HCT116 (cell line): ENCODE results near the gene ZNF276. TPM values are rescaled to one million over a fixed set of nuclear protein-coding genes. Genes with fewer than 3 reads are reported as not detected.

Experiments used
- ATAC-seq: fragments of 200-7000 bp; cut with Tn5 transposase; 2 replicates; pipeline ENCODE4 v1.9.1; 2020; ENCODE audit warnings: mild to moderate bottlenecking, moderate library complexity
- BruUV-seq: library from RNA; stranded (reverse); fragments of 400-500 nt; replicated peaks from 2 replicates; lab custom pipeline; 2021; lab: Mats Ljungman, UMichigan
- CTCF ChIA-PET: fragments of 300-600 bp; sonication (Branson Sonifier 250); formaldehyde crosslinking; loops from one replicate; lab custom pipeline; 2021; ENCODE audit warnings: antibody characterized with exemption; lab: Charles Lee
- POLR2A ChIA-PET: fragments of 300-600, 350-600 bp; sonication (Branson Sonifier 250); formaldehyde crosslinking; loops from one replicate; lab custom pipeline; 2021; ENCODE audit warnings: antibody characterized with exemption; lab: Charles Lee
- RAD21 ChIA-PET, 2 experiments: fragments of 300-600 bp; sonication (Branson Sonifier 250); formaldehyde crosslinking; loops; one replicate each; lab custom pipeline; 2023; ENCODE audit warnings: low total read pairs in 2 of 2; ENCODE audit not compliant: uncharacterized antibody in 2 of 2, unreplicated experiment in 2 of 2, low non-redundant PET in 1 of 2; lab: Charles Lee
- DNase-seq: peaks from one replicate; pipeline ENCODE4 v3.0.0-alpha.2; 2010; ENCODE audit warnings: low read depth, low spot score
- H2AFZ ChIP-seq: fragments of 200-600 bp; shearing (Covaris generic), sonication (generic); 2 replicates; pipeline ENCODE4 v1.6.1; 2017; ENCODE audit warnings: low read depth, mixed run types, mixed read lengths, antibody characterized with exemption, low read length; ENCODE audit not compliant: poor library complexity, severe bottlenecking
- H3K27ac ChIP-seq: 2 replicates; pipeline ENCODE4 v1.5.1; 2012; ENCODE audit warnings: low read depth, low read length
- H3K27me3 ChIP-seq: fragments of 200-600 bp; sonication (generic); 2 replicates; pipeline ENCODE4 v1.6.1; 2016; ENCODE audit warnings: mixed run types, low read length, mixed read lengths; ENCODE audit not compliant: insufficient read depth
- H3K36me3 ChIP-seq, 2 experiments: fragments of 200-500 bp in 1 of 2; fragments of 200-600 bp in 1 of 2; sonication (Bioruptor generic) in 1 of 2; sonication (generic) in 1 of 2; 2 replicates each; pipeline versions ENCODE4 v1.5.1 to v1.6.1; 2014 to 2016; ENCODE audit warnings: low read length in 2 of 2, inconsistent platforms in 1 of 2, mixed read lengths in 1 of 2, mixed run types in 1 of 2; ENCODE audit not compliant: insufficient read depth in 2 of 2, control insufficient read depth in 1 of 2
- H3K4me1 ChIP-seq, 2 experiments: fragments of 200-600 bp in 1 of 2; sonication (generic) in 1 of 2; 2 replicates each; pipeline versions ENCODE4 v1.5.1 to v1.6.1; 2012 to 2017; ENCODE audit warnings: low read length in 2 of 2, inconsistent platforms in 1 of 2, mild to moderate bottlenecking in 1 of 2, mixed read lengths in 1 of 2, mixed run types in 1 of 2, moderate library complexity in 1 of 2; ENCODE audit not compliant: insufficient read depth in 2 of 2, control insufficient read depth in 1 of 2
- H3K4me2 ChIP-seq: fragments of 200-600 bp; sonication (generic); 2 replicates; pipeline ENCODE4 v1.6.1; 2017; ENCODE audit warnings: mixed run types, low read length, mixed read lengths
- H3K4me3 ChIP-seq, 2 experiments: fragments of 200-600 bp in 1 of 2; sonication (generic) in 1 of 2; replicated peaks in 1 of 2; 2 replicates each; pipeline ENCODE4 v1.5.1; 2011 to 2016; ENCODE audit warnings: low read length in 2 of 2, control low read depth in 1 of 2, low read depth in 1 of 2, mild to moderate bottlenecking in 1 of 2, mixed read lengths in 1 of 2, mixed run types in 1 of 2
- H3K79me2 ChIP-seq: fragments of 200-600 bp; sonication (generic); 2 replicates; pipeline ENCODE4 v1.6.1; 2017; ENCODE audit warnings: mild to moderate bottlenecking, mixed run types, low read length, moderate library complexity, mixed read lengths; ENCODE audit not compliant: insufficient read depth
- H3K9ac ChIP-seq: fragments of 200-600 bp; sonication (generic); 2 replicates; pipeline ENCODE4 v1.6.1; 2016; ENCODE audit warnings: low read length, mixed read lengths
- H3K9me2 ChIP-seq: fragments of 200-600 bp; sonication (generic), shearing (Covaris generic); 2 replicates; pipeline ENCODE4 v1.6.1; 2017; ENCODE audit warnings: mixed run types, mild to moderate bottlenecking, moderate library complexity; ENCODE audit not compliant: insufficient read depth
- H3K9me3 ChIP-seq, 2 experiments: fragments of 200-500 bp in 1 of 2; fragments of 200-600 bp in 1 of 2; sonication (Bioruptor generic) in 1 of 2; sonication (generic) in 1 of 2; 2 replicates each; pipeline ENCODE4 v1.6.1; 2014 to 2017; ENCODE audit warnings: low read length in 2 of 2, mixed read lengths in 2 of 2, inconsistent platforms in 1 of 2, low read depth in 1 of 2, mild to moderate bottlenecking in 1 of 2, mixed run types in 1 of 2, moderate library complexity in 1 of 2; ENCODE audit not compliant: control insufficient read depth in 1 of 2, insufficient read depth in 1 of 2
- H4K20me1 ChIP-seq: fragments of 200-600 bp; sonication (generic), shearing (Covaris generic); 2 replicates; pipeline ENCODE4 v1.6.1; 2017; ENCODE audit warnings: mixed run types, mild to moderate bottlenecking, moderate library complexity; ENCODE audit not compliant: insufficient read depth
- EGR1 ChIP-seq: IDR thresholded peaks from 2 replicates; pipeline ENCODE4 v1.6.1; 2012; ENCODE audit warnings: low read depth
- ELF1 ChIP-seq: IDR thresholded peaks from 2 replicates; pipeline ENCODE4 v1.6.1; 2012; ENCODE audit warnings: low read depth, borderline replicate concordance
- POLR2A ChIP-seq: IDR thresholded peaks from 2 replicates; pipeline ENCODE4 v1.7.0; 2011; ENCODE audit warnings: borderline replicate concordance; ENCODE audit not compliant: insufficient read depth, insufficient read length; ENCODE audit errors: extremely low read depth
- RAD21 ChIP-seq: IDR thresholded peaks from 2 replicates; pipeline ENCODE4 v1.6.1; 2012; ENCODE audit warnings: low read depth, mild to moderate bottlenecking
- ZNF274 ChIP-seq: fragments of 200-500 bp; sonication (Bioruptor generic); IDR thresholded peaks from 2 replicates; pipeline ENCODE4 v1.6.1; 2014; ENCODE audit warnings: mild to moderate bottlenecking, low read depth, low read length, inconsistent platforms
- intact Hi-C: fragments of 100-400 bp; cut with micrococcal nuclease; formaldehyde crosslinking; loops from 2 replicates; pipeline ENCODE4 v1.10.0; 2022
- total RNA-seq: library from RNA; stranded (reverse); gene quantifications from one replicate; pipeline ENCODE4 v1.2.1, GENCODE V29; 2021; ENCODE audit not compliant: unreplicated experiment
- TF ChIP-seq, protein P1 (sequence below): IDR thresholded peaks from 2 replicates; pipeline ENCODE4 v1.6.1; 2012
- TF ChIP-seq, protein P2 (sequence below): IDR thresholded peaks from 2 replicates; pipeline ENCODE4 v1.6.1; 2011; ENCODE audit warnings: mild to moderate bottlenecking, low read length, moderate library complexity; ENCODE audit not compliant: insufficient replicate concordance; ENCODE audit errors: extremely low read depth
- TF ChIP-seq, protein P3 (sequence below), 3 experiments: fragments of 200-600 bp in 1 of 3; sonication (generic) in 1 of 3; IDR thresholded peaks in 2 of 3; conservative IDR thresholded peaks in 1 of 3; 2 replicates each; pipeline ENCODE4 v1.5.1; 2012 to 2017; ENCODE audit warnings: low read depth in 2 of 3, low read length in 2 of 3, antibody characterized with exemption in 1 of 3, borderline replicate concordance in 1 of 3, control low read depth in 1 of 3, mild to moderate bottlenecking in 1 of 3, mixed read lengths in 1 of 3, mixed run types in 1 of 3, moderate library complexity in 1 of 3; ENCODE audit not compliant: insufficient read depth in 1 of 3

ZNF276 gene
- total RNA-seq, 1 experiment from 2014 or later: 49.9 TPM

DNA sequence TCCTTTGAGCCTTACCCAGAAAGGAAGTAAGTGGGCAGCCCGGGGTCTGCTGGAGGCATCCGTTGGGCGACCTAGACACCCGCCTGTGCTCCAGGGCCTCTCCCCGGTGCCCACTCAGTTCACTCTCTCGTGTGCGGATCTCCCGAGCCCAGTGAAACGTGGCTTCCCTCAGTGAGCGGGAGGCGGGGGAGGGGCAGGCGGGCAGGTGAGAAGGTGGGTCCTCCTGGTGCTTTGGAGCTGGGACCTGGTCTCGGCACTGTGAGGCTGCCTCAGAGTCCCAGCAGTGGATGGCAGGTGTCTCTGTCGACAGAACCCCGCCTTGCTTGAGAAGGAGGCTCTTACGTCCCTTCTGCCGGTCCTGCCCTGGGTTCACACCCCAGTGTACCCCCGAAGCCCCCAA lies 8.0 kb downstream of the ZNF276 start:
- Histone ChIP-seq H3K36me3 (peaks cover 35 to 47% of the 10 kb centered on the region in 2 experiments), H3K27ac (no peak overlapping the region), H3K9me2 (no peaks in the 10 kb centered on the region), H2AFZ (no peak overlapping the region), H3K9me3 (no peaks in the 10 kb centered on the region), H3K79me2 (peaks cover 11% of the 10 kb centered on the region; the same call in 1 of the 2 replicates), H3K9ac (no peak overlapping the region)
- ATAC-seq: no peak
- no TSS peak for BruUV-seq
- CTCF ChIA-PET: no interaction called here
- no peak for TF ChIP-seq POLR2A
- TF ChIP-seq, protein P1, sequence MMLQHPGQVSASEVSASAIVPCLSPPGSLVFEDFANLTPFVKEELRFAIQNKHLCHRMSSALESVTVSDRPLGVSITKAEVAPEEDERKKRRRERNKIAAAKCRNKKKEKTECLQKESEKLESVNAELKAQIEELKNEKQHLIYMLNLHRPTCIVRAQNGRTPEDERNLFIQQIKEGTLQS: no peak
- TF ChIP-seq, protein P2, sequence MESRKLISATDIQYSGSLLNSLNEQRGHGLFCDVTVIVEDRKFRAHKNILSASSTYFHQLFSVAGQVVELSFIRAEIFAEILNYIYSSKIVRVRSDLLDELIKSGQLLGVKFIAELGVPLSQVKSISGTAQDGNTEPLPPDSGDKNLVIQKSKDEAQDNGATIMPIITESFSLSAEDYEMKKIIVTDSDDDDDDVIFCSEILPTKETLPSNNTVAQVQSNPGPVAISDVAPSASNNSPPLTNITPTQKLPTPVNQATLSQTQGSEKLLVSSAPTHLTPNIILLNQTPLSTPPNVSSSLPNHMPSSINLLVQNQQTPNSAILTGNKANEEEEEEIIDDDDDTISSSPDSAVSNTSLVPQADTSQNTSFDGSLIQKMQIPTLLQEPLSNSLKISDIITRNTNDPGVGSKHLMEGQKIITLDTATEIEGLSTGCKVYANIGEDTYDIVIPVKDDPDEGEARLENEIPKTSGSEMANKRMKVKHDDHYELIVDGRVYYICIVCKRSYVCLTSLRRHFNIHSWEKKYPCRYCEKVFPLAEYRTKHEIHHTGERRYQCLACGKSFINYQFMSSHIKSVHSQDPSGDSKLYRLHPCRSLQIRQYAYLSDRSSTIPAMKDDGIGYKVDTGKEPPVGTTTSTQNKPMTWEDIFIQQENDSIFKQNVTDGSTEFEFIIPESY: no peak
- TF ChIP-seq, all 23 proteins: peak for 0
- POLR2A ChIA-PET: no interaction called here
- intact Hi-C loops: no loop called here
- H3K4me1 ChIP-seq: no peaks in the 10 kb centered on the region
- DNase-seq: no peak
- H4K20me1 ChIP-seq: no peaks in the 10 kb centered on the region; the same call in 1 of the 2 replicates
- H3K4me2 ChIP-seq: no peak overlapping the region
- H3K4me3 ChIP-seq: no peak overlapping the region
- no peaks in the 10 kb centered on the region for H3K27me3 ChIP-seq
- RAD21 ChIA-PET: no interaction called here

DNA sequence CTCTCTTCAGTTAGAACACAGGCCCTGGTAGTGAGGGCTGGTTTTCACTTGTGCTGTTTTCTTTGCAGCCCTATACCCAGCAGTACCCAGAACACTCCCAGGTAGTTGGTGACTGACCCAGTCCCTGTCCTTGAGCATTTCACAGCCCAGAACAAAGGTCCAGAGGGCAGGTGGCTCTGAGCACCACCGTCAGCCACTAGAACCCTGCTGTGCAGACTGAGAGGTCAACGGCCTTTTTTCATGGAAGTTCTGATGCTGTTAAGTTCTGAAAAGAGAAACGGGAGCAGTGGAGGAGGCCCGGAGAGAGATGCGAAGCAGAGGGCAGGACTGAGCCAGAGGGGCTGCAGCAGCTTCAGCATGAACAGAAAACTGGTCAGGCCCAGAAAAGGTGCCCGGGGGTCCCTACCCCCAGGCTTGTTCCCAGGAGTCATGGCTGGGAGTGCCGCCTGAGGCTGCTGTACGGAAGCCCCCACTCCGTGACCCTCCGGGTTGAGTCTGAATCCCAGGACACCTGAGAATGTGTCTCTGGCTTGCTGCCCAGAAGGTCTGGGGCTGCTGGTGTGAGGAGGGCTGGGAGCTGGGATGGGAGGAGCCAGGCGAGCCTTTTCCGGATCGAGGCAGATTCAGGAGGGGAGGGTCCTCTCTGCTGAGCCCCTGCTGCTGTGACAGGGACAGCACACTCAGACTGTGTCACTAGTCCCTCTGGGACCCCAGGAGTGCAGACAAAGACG lies 8.7 kb downstream of the ZNF276 start:
- Histone ChIP-seq H2AFZ (no peak overlapping the region), H3K9me2 (no peaks in the 10 kb centered on the region), H3K27ac (no peak overlapping the region), H3K36me3 (peaks cover 36 to 49% of the 10 kb centered on the region in 2 experiments), H3K79me2 (peaks cover 8% of the 10 kb centered on the region; the same call in 1 of the 2 replicates), H3K9ac (no peak overlapping the region), H3K27me3 (no peaks in the 10 kb centered on the region), H3K4me2 (no peak overlapping the region)
- BruUV-seq: no TSS peak
- POLR2A ChIA-PET: no interaction called here
- DNase-seq (no peak), ATAC-seq (no peak)
- intact Hi-C loops: no loop called here
- TF ChIP-seq EGR1 (no peak), ZNF274 (no peak), ELF1 (no peak), RAD21 (no peak)
- TF ChIP-seq, protein P3, sequence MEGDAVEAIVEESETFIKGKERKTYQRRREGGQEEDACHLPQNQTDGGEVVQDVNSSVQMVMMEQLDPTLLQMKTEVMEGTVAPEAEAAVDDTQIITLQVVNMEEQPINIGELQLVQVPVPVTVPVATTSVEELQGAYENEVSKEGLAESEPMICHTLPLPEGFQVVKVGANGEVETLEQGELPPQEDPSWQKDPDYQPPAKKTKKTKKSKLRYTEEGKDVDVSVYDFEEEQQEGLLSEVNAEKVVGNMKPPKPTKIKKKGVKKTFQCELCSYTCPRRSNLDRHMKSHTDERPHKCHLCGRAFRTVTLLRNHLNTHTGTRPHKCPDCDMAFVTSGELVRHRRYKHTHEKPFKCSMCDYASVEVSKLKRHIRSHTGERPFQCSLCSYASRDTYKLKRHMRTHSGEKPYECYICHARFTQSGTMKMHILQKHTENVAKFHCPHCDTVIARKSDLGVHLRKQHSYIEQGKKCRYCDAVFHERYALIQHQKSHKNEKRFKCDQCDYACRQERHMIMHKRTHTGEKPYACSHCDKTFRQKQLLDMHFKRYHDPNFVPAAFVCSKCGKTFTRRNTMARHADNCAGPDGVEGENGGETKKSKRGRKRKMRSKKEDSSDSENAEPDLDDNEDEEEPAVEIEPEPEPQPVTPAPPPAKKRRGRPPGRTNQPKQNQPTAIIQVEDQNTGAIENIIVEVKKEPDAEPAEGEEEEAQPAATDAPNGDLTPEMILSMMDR (IDR thresholded peaks at IDR 0.05 in 2 of 3, conservative IDR thresholded peaks at IDR 0.05 in 1 of 3; ENCODE audit: borderline replicate concordance in 1 of 3, insufficient read depth in 1 of 3, low read depth in 2 of 3, low read length in 2 of 3): no peak
- TF ChIP-seq, protein P2: no peak
- TF ChIP-seq, all 23 proteins: peak for 0
- H3K4me3 ChIP-seq: no peak overlapping the region
- H3K9me3 ChIP-seq: no peaks in the 10 kb centered on the region
- RAD21 ChIA-PET: no interaction called here
- CTCF ChIA-PET: no interaction called here
- no peaks in the 10 kb centered on the region for H4K20me1 ChIP-seq
- no peaks in the 10 kb centered on the region for H3K4me1 ChIP-seq
